WERI-Rb-1 (cell line): Measurements from ENCODE around the gene DDI2.

Experiments used
- DNase-seq: peaks from one replicate; pipeline ENCODE4 v3.0.0-alpha.2; 2020
- H3K27ac ChIP-seq: fragments of 250-450 bp; sonication (Bioruptor Pico); 2 replicates; pipeline ENCODE4 v1.5.1; 2020; ENCODE audit warnings: mild to moderate bottlenecking, moderate library complexity
- H3K27me3 ChIP-seq: fragments of 250-450 bp; sonication (Bioruptor Pico); 2 replicates; pipeline ENCODE4 v1.5.1; 2021; ENCODE audit warnings: mild to moderate bottlenecking, low read depth, moderate library complexity; ENCODE audit not compliant: insufficient read depth, severe bottlenecking
- H3K36me3 ChIP-seq: fragments of 250-450 bp; sonication (Bioruptor Pico); 2 replicates; pipeline ENCODE4 v1.5.1; 2020; ENCODE audit warnings: mild to moderate bottlenecking, moderate library complexity
- H3K4me3 ChIP-seq: 2 replicates; pipeline ENCODE4 v1.5.1; 2011; ENCODE audit warnings: low read depth, mild to moderate bottlenecking, control low read depth, low read length
- H3K9me3 ChIP-seq: fragments of 250-450 bp; sonication (Bioruptor Pico); 2 replicates; pipeline ENCODE4 v1.5.1; 2021; ENCODE audit warnings: mild to moderate bottlenecking, moderate library complexity; ENCODE audit not compliant: severe bottlenecking
- TF ChIP-seq, protein P1 (sequence below): IDR thresholded peaks from 2 replicates; pipeline ENCODE4 v1.5.1; 2011; ENCODE audit warnings: low read depth, mild to moderate bottlenecking, control low read depth, inconsistent platforms, low read length

The DDI2 gene

DNA sequence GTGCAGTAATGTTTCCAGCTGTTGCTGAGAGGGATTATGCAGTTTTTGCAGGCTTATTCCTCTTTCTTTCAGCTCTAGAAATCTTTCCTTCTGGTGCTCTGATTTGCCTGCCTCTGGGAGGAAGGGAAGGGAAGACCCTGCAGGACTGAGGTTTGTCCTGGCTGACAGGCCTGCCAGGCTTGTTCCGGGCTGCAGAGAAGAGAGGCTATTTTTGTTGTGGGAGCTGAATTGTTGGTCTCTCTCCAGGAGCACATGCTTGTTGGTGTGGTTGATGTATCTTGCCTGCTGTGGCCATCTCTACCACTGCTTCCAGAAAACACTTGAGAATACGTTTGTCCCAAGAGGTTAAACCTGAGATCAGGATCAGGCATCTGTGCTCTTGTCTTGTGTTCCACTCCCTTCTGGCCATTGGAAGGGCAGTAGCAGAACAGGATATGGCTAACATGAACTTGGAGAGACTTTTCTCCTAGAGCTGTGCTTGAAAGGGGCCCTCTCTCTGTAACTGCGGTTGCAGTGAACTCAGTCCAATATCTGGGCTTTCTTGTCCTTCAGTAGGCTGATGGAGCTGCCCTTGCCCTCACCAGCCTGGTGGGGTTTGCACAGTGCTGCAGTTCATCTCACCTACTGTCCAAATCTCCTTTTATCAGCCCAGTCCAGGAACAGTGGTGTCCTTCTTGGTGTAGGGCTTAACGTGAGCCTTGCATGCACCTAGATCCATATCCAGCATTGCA is 97.3 kb downstream of the DDI2 start:
- DNase-seq, result no peak
- Histone ChIP-seq H3K36me3 (peaks cover 35% of the 10 kb centered on the region), H3K9me3 (no peaks in the 10 kb centered on the region), H3K27me3 (no peaks in the 10 kb centered on the region), H3K27ac (no peak overlapping the region), H3K4me3 (no peak overlapping the region)
- TF ChIP-seq, protein P1, sequence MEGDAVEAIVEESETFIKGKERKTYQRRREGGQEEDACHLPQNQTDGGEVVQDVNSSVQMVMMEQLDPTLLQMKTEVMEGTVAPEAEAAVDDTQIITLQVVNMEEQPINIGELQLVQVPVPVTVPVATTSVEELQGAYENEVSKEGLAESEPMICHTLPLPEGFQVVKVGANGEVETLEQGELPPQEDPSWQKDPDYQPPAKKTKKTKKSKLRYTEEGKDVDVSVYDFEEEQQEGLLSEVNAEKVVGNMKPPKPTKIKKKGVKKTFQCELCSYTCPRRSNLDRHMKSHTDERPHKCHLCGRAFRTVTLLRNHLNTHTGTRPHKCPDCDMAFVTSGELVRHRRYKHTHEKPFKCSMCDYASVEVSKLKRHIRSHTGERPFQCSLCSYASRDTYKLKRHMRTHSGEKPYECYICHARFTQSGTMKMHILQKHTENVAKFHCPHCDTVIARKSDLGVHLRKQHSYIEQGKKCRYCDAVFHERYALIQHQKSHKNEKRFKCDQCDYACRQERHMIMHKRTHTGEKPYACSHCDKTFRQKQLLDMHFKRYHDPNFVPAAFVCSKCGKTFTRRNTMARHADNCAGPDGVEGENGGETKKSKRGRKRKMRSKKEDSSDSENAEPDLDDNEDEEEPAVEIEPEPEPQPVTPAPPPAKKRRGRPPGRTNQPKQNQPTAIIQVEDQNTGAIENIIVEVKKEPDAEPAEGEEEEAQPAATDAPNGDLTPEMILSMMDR, result no peak

- no peaks in the 10 kb centered on the region for H3K9me3 ChIP-seq
- H3K27me3 ChIP-seq, result no peaks in the 10 kb centered on the region
- H3K27ac ChIP-seq, result no peak overlapping the region
- no peak overlapping the region for H3K4me3 ChIP-seq
- H3K36me3 ChIP-seq, result peaks cover 56% of the 10 kb centered on the region
- TF ChIP-seq, protein P1, result no peak
- no peak for DNase-seq
Observed at GRCh38 chr1:15717418-15718125, 100.3 kb downstream of the DDI2 start.

- no peak overlapping the region for H3K4me3 ChIP-seq
- no peaks in the 10 kb centered on the region for H3K9me3 ChIP-seq
- peaks cover 62% of the 10 kb centered on the region for H3K36me3 ChIP-seq
- TF ChIP-seq, protein P1, result no peak
- H3K27me3 ChIP-seq, result no peaks in the 10 kb centered on the region
- no peak for DNase-seq
- no peak overlapping the region for H3K27ac ChIP-seq
Observed at GRCh38 chr1:15718199-15718601, 100.9 kb downstream of the DDI2 start.
